HG02588 (cell line): ENCODE measurements around the gene GFM1.

Experiments
- ATAC-seq: cut with Tn5 transposase; IDR thresholded peaks from one replicate; pipeline ENCODE4 v1.9.1; 2021; ENCODE audit warnings: mild to moderate bottlenecking, moderate library complexity; ENCODE audit not compliant: unreplicated experiment

GFM1 gene

GRCh38 chr3:158723991-158724390, 79.7 kb downstream of the GFM1 start:
- no peak for ATAC-seq

- no peak for ATAC-seq
Observed at GRCh38 chr3:158725348-158726011, 81.2 kb downstream of the GFM1 start.

DNA sequence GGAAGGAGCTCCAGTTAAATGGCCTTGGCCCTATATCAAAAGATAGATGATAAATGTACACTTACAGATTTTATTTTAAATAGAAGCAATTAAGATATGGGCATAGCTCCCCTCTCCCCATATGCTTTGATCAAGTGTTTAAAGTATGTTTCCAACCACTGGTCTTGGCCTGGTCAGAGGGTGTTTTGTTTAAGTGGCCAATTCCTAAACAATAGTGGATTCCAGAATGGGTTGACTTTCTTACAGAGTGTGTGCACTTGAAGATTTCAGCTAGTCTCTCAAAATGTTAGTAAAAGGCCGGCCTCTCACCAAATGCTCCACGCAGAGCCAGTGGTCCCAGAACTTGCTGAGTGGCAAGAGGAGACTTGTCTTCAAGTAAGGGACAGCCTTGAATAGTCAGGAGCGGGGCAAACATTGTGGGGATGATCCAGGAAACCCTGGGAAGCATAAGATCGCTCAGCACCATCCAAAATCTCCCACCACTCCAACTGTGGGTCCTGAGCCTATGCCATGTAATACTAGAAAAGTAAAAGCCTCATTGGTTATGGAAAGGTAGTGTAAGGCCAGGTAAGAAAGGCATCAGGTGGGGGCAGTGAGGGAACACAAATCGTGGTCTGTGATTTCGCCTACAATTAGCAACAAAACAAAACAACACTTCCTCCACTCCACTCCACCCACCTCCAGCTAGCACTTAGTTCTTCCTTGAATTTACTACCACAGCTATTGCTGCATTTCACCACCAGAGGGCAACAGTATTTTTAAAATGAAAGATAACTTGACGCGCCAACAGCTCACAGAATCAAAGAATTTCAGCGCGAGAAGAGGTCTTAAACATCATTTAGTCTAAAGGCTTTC, 83.1 kb downstream of the GFM1 start:
- ATAC-seq: peak; percentile 66

- no peak for ATAC-seq
Observed at GRCh38 chr3:158728061-158728377, 83.7 kb downstream of the GFM1 start.

DNA sequence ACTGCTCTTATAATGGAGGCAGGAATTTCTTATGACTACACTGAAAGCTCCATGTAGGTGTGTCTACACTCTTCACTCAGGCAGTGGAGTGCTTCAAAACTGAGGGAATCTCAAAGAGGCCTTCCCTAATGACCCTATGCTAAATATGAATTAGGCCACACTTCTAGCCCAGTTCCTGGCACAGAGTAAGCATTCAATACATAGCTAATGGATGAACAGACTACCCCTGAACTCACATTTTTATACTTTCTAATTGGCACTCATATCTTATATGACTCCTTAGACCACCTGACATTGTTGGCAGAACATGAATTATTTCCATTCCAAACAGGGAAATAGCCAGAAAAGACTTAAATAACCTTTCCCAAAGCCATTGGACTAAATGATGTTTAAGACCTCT, 84.5 kb downstream of the GFM1 start:
- ATAC-seq: no peak

GRCh38 chr3:158731486-158731885, 87.2 kb downstream of the GFM1 start:
- no peak for ATAC-seq

DNA sequence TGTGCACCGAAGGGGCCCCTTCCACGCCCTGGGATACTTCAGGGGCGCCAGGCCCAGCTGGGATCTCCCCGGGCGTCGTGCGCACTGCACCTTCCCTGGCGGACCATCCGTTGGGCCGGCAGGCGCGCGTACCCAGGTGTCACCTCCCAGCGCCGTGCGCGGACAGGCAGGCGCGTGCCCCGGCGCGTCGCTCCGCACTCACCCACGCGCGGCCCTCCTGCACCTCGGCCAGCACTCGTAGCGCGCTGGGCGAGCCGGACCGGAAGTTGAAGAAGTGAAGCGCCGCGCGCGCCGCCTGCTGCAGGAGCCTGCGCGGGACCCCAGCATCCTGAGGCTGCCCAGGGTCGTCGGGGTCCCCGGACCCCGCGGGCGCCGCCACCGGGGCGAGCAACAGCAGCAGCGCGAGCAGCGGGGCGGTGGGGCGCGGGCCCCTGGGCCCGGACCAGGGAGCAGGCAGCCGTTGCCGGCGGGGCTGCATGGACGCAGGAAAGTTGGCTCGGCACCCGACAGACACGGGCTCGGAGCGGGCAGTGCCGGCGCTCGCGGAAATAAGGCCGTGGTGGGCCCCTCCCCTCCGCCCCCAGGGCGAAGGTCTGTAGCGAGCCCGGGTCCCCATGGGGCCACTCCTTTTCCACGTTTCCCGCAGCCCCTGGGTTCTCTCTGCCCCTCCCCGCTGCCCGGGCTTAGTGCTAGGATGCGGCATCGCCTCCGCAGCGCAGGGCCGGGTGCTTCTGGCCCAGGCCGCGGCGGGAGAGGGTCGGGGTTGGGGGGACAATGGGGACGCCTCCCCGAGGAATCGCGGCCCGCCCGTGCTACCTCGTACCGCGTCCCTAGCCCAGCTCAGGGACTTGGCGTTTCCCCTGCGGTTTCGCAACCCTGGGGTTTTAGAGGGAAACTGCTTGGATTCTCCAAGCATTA, 87.9 kb downstream of the GFM1 start, which contains the start of gene RARRES1:
TSS of gene RARRES1 (minus strand) at position 520 of the 918 bp plus-strand sequence. CDS start at position 478, 42 bp downstream.
- peak; percentile 67 for ATAC-seq

DNA sequence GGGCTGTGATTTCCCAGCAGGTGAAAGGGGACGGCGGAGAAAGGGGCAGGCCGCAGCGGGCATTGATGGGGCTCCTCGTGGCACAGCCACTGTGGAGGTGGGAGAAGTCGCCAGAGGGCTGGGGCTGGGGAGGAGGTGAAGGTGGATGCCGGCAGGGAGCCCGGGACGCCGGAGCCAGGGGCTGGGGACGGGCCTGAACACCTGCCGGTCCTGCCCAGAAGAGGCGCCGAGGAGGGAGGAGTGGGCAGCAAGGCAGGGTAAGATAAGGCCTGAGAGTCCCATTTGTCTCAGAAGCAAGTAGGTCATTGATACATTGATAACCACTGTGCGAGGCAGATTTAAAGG, 88.5 kb downstream of the GFM1 start:
- no peak for ATAC-seq

DNA sequence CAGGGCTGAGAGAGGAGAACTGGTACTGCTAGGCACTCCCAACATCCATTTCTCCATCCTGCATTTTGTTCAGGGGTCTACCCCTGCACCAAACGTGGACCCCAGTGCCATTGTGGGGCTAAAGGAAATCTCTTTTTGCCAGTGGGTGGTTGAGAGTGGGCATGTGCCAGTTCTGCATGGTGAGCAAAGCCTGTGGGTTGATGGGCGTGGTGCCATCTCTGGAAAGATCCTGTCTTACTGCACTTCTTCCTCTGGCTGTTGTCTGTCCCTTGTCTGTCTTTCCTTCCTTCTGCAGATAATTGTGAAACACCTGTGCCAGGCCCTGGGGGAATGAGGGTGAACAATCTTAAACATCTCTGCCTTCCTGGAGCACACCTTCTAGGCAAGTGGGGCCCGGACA, 89.3 kb downstream of the GFM1 start:
- ATAC-seq: no peak

DNA sequence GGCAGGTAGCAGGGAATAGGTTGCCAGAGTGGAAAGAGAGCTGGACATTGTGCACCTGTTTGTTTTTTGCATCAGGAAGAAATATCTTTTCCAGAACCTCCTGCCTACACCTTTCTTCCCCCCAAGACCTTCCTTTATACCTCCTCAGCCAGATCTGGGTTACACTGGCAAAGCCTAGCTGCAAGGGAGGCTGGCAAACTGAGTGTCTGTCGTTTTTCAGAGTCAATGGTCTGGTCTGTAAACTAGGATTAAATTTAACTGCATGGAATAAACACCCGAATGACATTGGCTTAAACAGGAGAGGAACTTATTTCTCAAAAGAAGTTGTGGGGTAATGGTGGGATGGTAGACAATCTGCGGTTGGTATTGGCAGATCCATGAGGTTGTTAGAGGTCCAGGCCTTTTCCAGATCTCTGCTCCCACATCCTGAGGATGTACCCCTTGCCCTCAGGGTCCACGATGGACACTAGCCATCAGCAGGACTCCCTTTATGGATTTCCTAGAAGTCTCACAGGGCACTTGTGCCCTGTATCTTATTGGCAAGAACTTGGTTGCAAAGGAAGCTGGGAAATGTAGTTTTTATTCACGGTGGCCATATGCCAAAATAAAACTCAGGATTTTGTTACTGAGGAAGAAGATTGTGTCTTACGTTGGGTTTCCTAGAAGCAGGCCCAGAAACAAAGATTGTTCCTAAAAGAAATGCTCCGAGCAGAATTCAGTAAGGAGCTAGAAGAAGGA, 91.1 kb downstream of the GFM1 start:
- no peak for ATAC-seq

GRCh38 chr3:158737410-158737809, 93.1 kb downstream of the GFM1 start:
- no peak for ATAC-seq

- ATAC-seq: no peak
Observed at GRCh38 chr3:158737976-158738615, 93.8 kb downstream of the GFM1 start.

- ATAC-seq: no peak
Observed at GRCh38 chr3:158738653-158739052, 94.3 kb downstream of the GFM1 start.

DNA sequence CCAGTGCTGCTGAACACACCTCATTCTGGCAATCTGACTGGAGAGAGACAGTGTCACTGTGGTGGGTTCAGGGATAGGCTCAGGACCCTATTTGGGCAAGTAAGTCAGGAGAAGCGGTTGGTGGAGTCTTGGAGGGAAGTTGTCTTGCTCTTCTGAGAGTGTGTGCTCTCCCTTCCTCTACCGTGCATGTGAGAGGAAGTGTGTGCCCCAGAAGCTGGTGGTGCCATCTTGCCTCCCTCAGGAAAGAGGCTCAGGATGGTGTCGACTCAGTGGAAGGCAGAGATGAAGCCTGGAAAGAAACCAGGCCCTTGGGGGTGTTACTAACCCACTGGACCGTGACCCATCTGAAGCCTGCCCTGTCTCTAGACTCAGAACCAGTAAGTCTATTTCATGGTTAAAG, 94.8 kb downstream of the GFM1 start:
- ATAC-seq: no peak

GRCh38 chr3:158739661-158740060, 95.3 kb downstream of the GFM1 start:
- ATAC-seq: no peak
